H9 (cell line): ENCODE measurements around the gene BARX2. TPM values are rescaled to one million over a fixed set of nuclear protein-coding genes. Genes with fewer than 3 reads are reported as not detected.

ENCODE experiments used
- DNase-seq: peaks from one replicate; pipeline ENCODE4 v3.0.0-alpha.2; 2017
- H2AFZ ChIP-seq: one replicate; pipeline ENCODE4 v1.6.1; 2013; ENCODE audit warnings: mild to moderate bottlenecking, low read length, control low read depth, moderate library complexity
- H2AK5ac ChIP-seq: 2 replicates; pipeline ENCODE4 v1.6.1; 2013; ENCODE audit warnings: low read length, control low read depth, mixed read lengths; ENCODE audit not compliant: insufficient read length
- H2BK120ac ChIP-seq: one replicate; pipeline ENCODE4 v1.6.1; 2013; ENCODE audit warnings: low read depth, mild to moderate bottlenecking, low read length, control low read depth, inconsistent platforms; ENCODE audit not compliant: poor library complexity, severe bottlenecking
- H2BK12ac ChIP-seq: 2 replicates; pipeline ENCODE4 v1.6.1; 2013; ENCODE audit warnings: low read length, control low read depth, mixed read lengths, low read depth; ENCODE audit not compliant: insufficient read length
- H2BK15ac ChIP-seq: 2 replicates; pipeline ENCODE4 v1.6.1; 2013; ENCODE audit warnings: low read depth, low read length, control low read depth
- H2BK20ac ChIP-seq: one replicate; pipeline ENCODE4 v1.6.1; 2013; ENCODE audit warnings: low read depth, mild to moderate bottlenecking, low read length, control low read depth, inconsistent platforms; ENCODE audit not compliant: poor library complexity, severe bottlenecking
- H2BK5ac ChIP-seq: 2 replicates; pipeline ENCODE4 v1.6.1; 2013; ENCODE audit warnings: low read length, control low read depth, mixed read lengths; ENCODE audit not compliant: insufficient read length
- H3K14ac ChIP-seq: 2 replicates; pipeline ENCODE4 v1.6.1; 2013; ENCODE audit warnings: low read length, control low read depth; ENCODE audit not compliant: insufficient read depth
- H3K18ac ChIP-seq: 2 replicates; pipeline ENCODE4 v1.6.1; 2013; ENCODE audit warnings: low read depth, mild to moderate bottlenecking, mixed read lengths, low read length, control low read depth; ENCODE audit not compliant: insufficient read length
- H3K23ac ChIP-seq: 2 replicates; pipeline ENCODE4 v1.6.1; 2013; ENCODE audit warnings: low read length, control low read depth, mixed read lengths, low read depth; ENCODE audit not compliant: insufficient read length
- H3K23me2 ChIP-seq: 2 replicates; pipeline ENCODE4 v1.6.1; 2013; ENCODE audit warnings: low read depth, mild to moderate bottlenecking, mixed read lengths, low read length, control low read depth; ENCODE audit not compliant: insufficient read length, poor library complexity, severe bottlenecking
- H3K27ac ChIP-seq: 2 replicates; pipeline ENCODE4 v1.5.1; 2013; ENCODE audit warnings: low read length, control low read depth, mixed read lengths, low read depth; ENCODE audit not compliant: insufficient read length
- H3K27me3 ChIP-seq: 2 replicates; pipeline ENCODE4 v1.6.1; 2013; ENCODE audit warnings: low read length, control low read depth, inconsistent platforms; ENCODE audit not compliant: insufficient read depth
- H3K4ac ChIP-seq: 2 replicates; pipeline ENCODE4 v1.6.1; 2013; ENCODE audit warnings: low read depth, mild to moderate bottlenecking, control low read depth, inconsistent platforms, low read length, moderate library complexity
- H3K4me1 ChIP-seq: 2 replicates; pipeline ENCODE4 v1.6.1; 2013; ENCODE audit warnings: low read length, control low read depth, inconsistent platforms; ENCODE audit not compliant: insufficient read depth
- H3K4me2 ChIP-seq: 2 replicates; pipeline ENCODE4 v1.6.1; 2013; ENCODE audit warnings: low read length, control low read depth, mixed read lengths; ENCODE audit not compliant: insufficient read length, insufficient read depth
- H3K56ac ChIP-seq: 2 replicates; pipeline ENCODE4 v1.6.1; 2013; ENCODE audit warnings: low read depth, mild to moderate bottlenecking, mixed read lengths, low read length, control low read depth; ENCODE audit not compliant: insufficient read length
- H3K79me1 ChIP-seq: 2 replicates; pipeline ENCODE4 v1.6.1; 2013; ENCODE audit warnings: low read depth, mild to moderate bottlenecking, moderate library complexity, low read length, control low read depth, inconsistent platforms; ENCODE audit not compliant: insufficient read depth, poor library complexity, severe bottlenecking
- H3K79me2 ChIP-seq: 2 replicates; pipeline ENCODE4 v1.6.1; 2013; ENCODE audit warnings: low read length, control low read depth, inconsistent platforms; ENCODE audit not compliant: insufficient read depth
- H3K9ac ChIP-seq: 2 replicates; pipeline ENCODE4 v1.6.1; 2013; ENCODE audit warnings: low read length, control low read depth, mixed read lengths; ENCODE audit not compliant: insufficient read length; ENCODE audit errors: extremely low read depth
- H3K9me3 ChIP-seq: one replicate; pipeline ENCODE4 v1.6.1; 2013; ENCODE audit warnings: low read depth, low read length, inconsistent platforms; ENCODE audit not compliant: control insufficient read depth
- H3T11ph ChIP-seq: one replicate; pipeline ENCODE4 v1.6.1; 2013; ENCODE audit warnings: mild to moderate bottlenecking, low read length, control low read depth, inconsistent platforms
- H4K20me1 ChIP-seq: one replicate; pipeline ENCODE4 v1.6.1; 2013; ENCODE audit not compliant: control insufficient read depth, insufficient read length, insufficient read depth
- H4K5ac ChIP-seq: 2 replicates; pipeline ENCODE4 v1.6.1; 2013; ENCODE audit warnings: low read depth, mild to moderate bottlenecking, mixed read lengths, low read length, control low read depth; ENCODE audit not compliant: insufficient read length
- H4K8ac ChIP-seq: replicated peaks from 2 replicates; pipeline ENCODE4 v1.6.1; 2013; ENCODE audit warnings: low read length, control low read depth, mixed read lengths, low read depth; ENCODE audit not compliant: insufficient read length
- H4K91ac ChIP-seq: 2 replicates; pipeline ENCODE4 v1.6.1; 2013; ENCODE audit warnings: low read depth, mild to moderate bottlenecking, moderate library complexity, mixed read lengths, low read length, control low read depth; ENCODE audit not compliant: insufficient read length
- H3K27ac Mint-ChIP-seq, 3 experiments: 2 replicates in 2 of 3; 3 replicates in 1 of 3; pipeline ENCODE4 v1.8.0; 2020 to 2021; ENCODE audit warnings: mixed read lengths in 3 of 3, mild to moderate bottlenecking in 1 of 3, moderate library complexity in 1 of 3
- H3K27me3 Mint-ChIP-seq: 2 replicates; pipeline ENCODE4 v1.8.0; 2021; ENCODE audit warnings: low read depth, mild to moderate bottlenecking, moderate library complexity, mixed read lengths
- H3K36me3 Mint-ChIP-seq, 3 experiments: 2 replicates in 2 of 3; 3 replicates in 1 of 3; pipeline ENCODE4 v1.8.0; 2020 to 2021; ENCODE audit warnings: low read depth in 3 of 3, mixed read lengths in 3 of 3; ENCODE audit not compliant: insufficient read depth in 1 of 3
- H3K4me1 Mint-ChIP-seq, 2 experiments: 2 replicates each; pipeline ENCODE4 v1.8.0; 2020; ENCODE audit warnings: mixed read lengths in 2 of 2
- H3K4me3 Mint-ChIP-seq, 2 experiments: 2 replicates in 1 of 2; 3 replicates in 1 of 2; pipeline ENCODE4 v1.8.0; 2020 to 2021; ENCODE audit warnings: mild to moderate bottlenecking in 2 of 2, mixed read lengths in 2 of 2, moderate library complexity in 1 of 2
- H3K9me3 Mint-ChIP-seq, 2 experiments: 2 replicates in 1 of 2; 3 replicates in 1 of 2; pipeline ENCODE4 v1.8.0; 2020; ENCODE audit warnings: mild to moderate bottlenecking in 2 of 2, mixed read lengths in 2 of 2, moderate library complexity in 1 of 2
- total RNA-seq: library from RNA; stranded (reverse); gene quantifications from 2 replicates; pipeline ENCODE4 v1.2.1, GENCODE V29; 2021
- TF ChIP-seq, protein P1 (sequence below): fragments of 200-600 bp; sonication (generic); conservative IDR thresholded peaks from 3 replicates; pipeline ENCODE4 v1.8.0; 2021; ENCODE audit warnings: antibody characterized with exemption, mild to moderate bottlenecking

The BARX2 gene
- total RNA-seq, 1 experiment from 2014 or later = not detected

DNA sequence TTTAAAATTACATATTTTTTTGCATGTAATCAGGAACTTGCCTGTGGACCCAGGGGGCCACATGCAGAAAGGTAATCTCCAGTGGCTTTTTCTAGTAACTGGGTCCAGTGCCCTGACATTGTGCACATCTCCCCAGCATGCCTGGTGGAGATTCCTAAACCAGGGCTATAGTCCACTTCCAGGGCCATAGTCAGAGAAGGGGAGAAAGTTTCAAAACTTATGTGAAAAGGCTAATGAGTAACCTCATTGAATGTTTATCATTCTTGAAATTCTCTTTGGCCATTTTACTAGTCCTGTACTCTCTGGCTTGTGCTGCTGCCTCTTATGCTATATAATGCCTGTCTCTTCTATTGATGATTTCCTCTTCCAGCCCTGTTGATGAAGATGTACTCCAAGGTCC is 47.8 kb downstream of the BARX2 start:
- Mint-ChIP-seq H3K4me1 (peaks cover 3% of the 10 kb centered on the region in 2 experiments; a peak in 2 of 4 replicates), H3K36me3 (no peaks in the 10 kb centered on the region), H3K4me3 (no peak overlapping the region), H3K27ac (no peak overlapping the region), H3K27me3 (peaks cover 2% of the 10 kb centered on the region), H3K9me3 (no peaks in the 10 kb centered on the region)
- H3K27me3 ChIP-seq = no peaks in the 10 kb centered on the region; the same call in 1 of the 2 replicates
- H4K8ac ChIP-seq = no peak overlapping the region
- no peak overlapping the region for H3K18ac ChIP-seq
- no peaks in the 10 kb centered on the region for H3K9me3 ChIP-seq
- H2BK15ac ChIP-seq = no peak overlapping the region
- no peak overlapping the region for H2BK20ac ChIP-seq
- H4K91ac ChIP-seq = no peak overlapping the region
- H2AFZ ChIP-seq = no peak overlapping the region
- H3K79me2 ChIP-seq = no peaks in the 10 kb centered on the region
- H4K20me1 ChIP-seq = no peaks in the 10 kb centered on the region
- no peaks in the 10 kb centered on the region for H3K23me2 ChIP-seq
- DNase-seq = no peak
- H3K56ac ChIP-seq = no peak overlapping the region
- no peaks in the 10 kb centered on the region for H3K4me1 ChIP-seq
- no peak overlapping the region for H4K5ac ChIP-seq
- no peak overlapping the region for H3K27ac ChIP-seq
- H2BK5ac ChIP-seq = no peak overlapping the region
- H3K79me1 ChIP-seq = no peaks in the 10 kb centered on the region
- no peak overlapping the region for H2BK12ac ChIP-seq
- no peak overlapping the region for H3K14ac ChIP-seq
- no peak overlapping the region for H3K4ac ChIP-seq
- TF ChIP-seq, protein P1, sequence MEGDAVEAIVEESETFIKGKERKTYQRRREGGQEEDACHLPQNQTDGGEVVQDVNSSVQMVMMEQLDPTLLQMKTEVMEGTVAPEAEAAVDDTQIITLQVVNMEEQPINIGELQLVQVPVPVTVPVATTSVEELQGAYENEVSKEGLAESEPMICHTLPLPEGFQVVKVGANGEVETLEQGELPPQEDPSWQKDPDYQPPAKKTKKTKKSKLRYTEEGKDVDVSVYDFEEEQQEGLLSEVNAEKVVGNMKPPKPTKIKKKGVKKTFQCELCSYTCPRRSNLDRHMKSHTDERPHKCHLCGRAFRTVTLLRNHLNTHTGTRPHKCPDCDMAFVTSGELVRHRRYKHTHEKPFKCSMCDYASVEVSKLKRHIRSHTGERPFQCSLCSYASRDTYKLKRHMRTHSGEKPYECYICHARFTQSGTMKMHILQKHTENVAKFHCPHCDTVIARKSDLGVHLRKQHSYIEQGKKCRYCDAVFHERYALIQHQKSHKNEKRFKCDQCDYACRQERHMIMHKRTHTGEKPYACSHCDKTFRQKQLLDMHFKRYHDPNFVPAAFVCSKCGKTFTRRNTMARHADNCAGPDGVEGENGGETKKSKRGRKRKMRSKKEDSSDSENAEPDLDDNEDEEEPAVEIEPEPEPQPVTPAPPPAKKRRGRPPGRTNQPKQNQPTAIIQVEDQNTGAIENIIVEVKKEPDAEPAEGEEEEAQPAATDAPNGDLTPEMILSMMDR = no peak
- H3K9ac ChIP-seq = no peak overlapping the region
- no peak overlapping the region for H2BK120ac ChIP-seq
- no peak overlapping the region for H3T11ph ChIP-seq
- H3K4me2 ChIP-seq = no peak overlapping the region
- no peak overlapping the region for H3K23ac ChIP-seq
- no peak overlapping the region for H2AK5ac ChIP-seq
